Measurements from ENCODE around the gene MYH3.

DNA sequence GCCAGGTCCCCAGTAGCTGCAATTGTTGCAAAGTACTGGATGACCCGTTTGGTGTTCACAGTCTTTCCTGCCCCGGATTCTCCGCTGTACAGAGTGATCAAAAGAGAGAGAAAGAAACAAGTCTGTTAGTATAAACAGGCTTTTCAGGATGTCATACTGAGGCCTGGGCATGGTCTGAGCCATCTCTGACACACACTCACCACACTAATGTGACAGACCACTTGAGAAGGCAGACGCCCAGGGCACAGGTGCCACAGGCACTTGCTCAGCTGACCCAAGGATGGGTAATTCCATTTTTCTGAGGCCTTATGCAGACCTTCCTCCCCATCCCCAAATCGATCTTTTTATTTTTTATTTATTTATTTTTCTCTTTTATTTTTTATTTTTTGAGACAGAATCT lies 7.5 kb downstream of the MYH3 start:
- no peak for TF ChIP-seq CEBPB (IDR thresholded peaks at IDR 0.05)
- TF ChIP-seq CTCF (IDR thresholded peaks at IDR 0.05) = no peak
- no peak for TF ChIP-seq EP300 (IDR thresholded peaks at IDR 0.05)
- no peak for TF ChIP-seq CHD4 (IDR thresholded peaks at IDR 0.05; ENCODE audit: borderline replicate concordance)
- TF ChIP-seq ESRRA (IDR thresholded peaks at IDR 0.05; ENCODE audit: borderline replicate concordance, low read length) = no peak
